ENCODE data around the gene GPR156. TPM values are rescaled to one million over a fixed set of nuclear protein-coding genes. Genes with fewer than 3 reads are reported as not detected.

GPR156 gene
- total RNA-seq, 2 donors from 2014 or later: 1.1 to 1.2 TPM

DNA sequence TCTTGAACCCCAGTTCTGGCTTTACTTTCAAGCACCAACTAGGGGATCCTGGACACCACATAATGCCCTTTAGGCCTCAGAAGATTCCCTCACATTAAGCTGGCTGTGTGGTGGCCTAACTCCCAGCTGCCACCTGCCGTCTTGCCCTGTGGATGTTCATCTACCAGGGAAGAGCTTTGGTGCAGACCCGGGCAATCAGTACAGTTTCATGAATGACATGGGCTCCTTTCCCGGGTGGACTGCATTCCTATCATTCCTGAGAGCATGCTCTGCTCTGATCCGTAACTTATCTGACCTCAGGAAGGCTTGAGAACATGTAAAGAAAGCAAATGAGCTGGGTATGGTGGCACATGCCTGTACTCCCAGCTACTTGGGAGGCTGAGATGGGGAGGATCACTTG is 140.8 kb downstream of the GPR156 start:
- Mint-ChIP-seq H3K36me3 (ENCODE audit: low read depth) (no peaks in the 10 kb centered on the region), H3K4me1 (peaks cover 33% of the 10 kb centered on the region), H3K4me3 (no peak overlapping the region), H3K27me3 (ENCODE audit: insufficient read depth) (no peaks in the 10 kb centered on the region), H3K27ac (no peak overlapping the region), H3K9me3 (peaks cover 7% of the 10 kb centered on the region)
- Histone ChIP-seq H3K4me3 (ENCODE audit: low read length) (no peak overlapping the region), H3K27ac (ENCODE audit: low read depth, low read length) (no peak overlapping the region), H3K9me3 (ENCODE audit: control insufficient read depth, low read length) (no peaks in the 10 kb centered on the region), H3K27me3 (ENCODE audit: control insufficient read depth, insufficient read depth, low read length, poor library complexity, severe bottlenecking) (no peaks in the 10 kb centered on the region), H3K36me3 (ENCODE audit: control insufficient read depth, insufficient read depth, low read length) (no peaks in the 10 kb centered on the region), H3K4me1 (ENCODE audit: control insufficient read depth, insufficient read depth, low read length) (peaks cover 7% of the 10 kb centered on the region), H3K9ac (ENCODE audit: extremely low read depth, low read length, poor library complexity, severe bottlenecking) (no peak overlapping the region)
- peak; percentile 55 for DNase-seq
- TF ChIP-seq, protein P1, sequence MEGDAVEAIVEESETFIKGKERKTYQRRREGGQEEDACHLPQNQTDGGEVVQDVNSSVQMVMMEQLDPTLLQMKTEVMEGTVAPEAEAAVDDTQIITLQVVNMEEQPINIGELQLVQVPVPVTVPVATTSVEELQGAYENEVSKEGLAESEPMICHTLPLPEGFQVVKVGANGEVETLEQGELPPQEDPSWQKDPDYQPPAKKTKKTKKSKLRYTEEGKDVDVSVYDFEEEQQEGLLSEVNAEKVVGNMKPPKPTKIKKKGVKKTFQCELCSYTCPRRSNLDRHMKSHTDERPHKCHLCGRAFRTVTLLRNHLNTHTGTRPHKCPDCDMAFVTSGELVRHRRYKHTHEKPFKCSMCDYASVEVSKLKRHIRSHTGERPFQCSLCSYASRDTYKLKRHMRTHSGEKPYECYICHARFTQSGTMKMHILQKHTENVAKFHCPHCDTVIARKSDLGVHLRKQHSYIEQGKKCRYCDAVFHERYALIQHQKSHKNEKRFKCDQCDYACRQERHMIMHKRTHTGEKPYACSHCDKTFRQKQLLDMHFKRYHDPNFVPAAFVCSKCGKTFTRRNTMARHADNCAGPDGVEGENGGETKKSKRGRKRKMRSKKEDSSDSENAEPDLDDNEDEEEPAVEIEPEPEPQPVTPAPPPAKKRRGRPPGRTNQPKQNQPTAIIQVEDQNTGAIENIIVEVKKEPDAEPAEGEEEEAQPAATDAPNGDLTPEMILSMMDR (conservative IDR thresholded peaks at IDR 0.05): no peak
- WGBS, 2 experiments (ENCODE audit: insufficient coverage in 1 of 2, insufficient read length in 1 of 2): 80 to 81% methylated on average over 4 of the region's 4 CpGs

DNA sequence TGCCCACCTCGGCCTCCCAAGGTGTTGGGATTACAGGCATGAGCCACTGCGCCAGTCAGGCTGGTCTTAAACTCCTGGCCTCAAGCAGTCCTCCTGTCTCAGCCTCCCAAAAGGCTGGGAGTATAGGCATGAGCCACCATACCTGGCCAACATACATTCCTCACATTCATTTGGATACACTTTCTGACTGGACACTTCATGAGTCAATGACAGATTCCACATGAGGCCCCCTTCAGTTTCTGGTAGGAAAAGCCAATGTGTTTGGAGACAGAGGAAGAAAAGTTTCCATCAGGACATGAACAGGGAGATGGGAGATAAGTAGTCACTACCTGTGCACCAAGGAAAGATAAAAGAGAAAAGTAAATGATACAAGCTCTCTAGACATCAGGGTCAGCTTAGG is 141.3 kb downstream of the GPR156 start:
- Mint-ChIP-seq H3K36me3 (ENCODE audit: low read depth) (no peaks in the 10 kb centered on the region), H3K27me3 (ENCODE audit: insufficient read depth) (no peaks in the 10 kb centered on the region), H3K4me3 (no peak overlapping the region), H3K9me3 (peaks cover 7% of the 10 kb centered on the region), H3K4me1 (peaks cover 30% of the 10 kb centered on the region), H3K27ac (no peak overlapping the region)
- Histone ChIP-seq H3K27ac (ENCODE audit: low read depth, low read length) (no peak overlapping the region), H3K9me3 (ENCODE audit: control insufficient read depth, low read length) (no peaks in the 10 kb centered on the region), H3K4me1 (ENCODE audit: control insufficient read depth, insufficient read depth, low read length) (peaks cover 6% of the 10 kb centered on the region), H3K4me3 (ENCODE audit: low read length) (no peak overlapping the region), H3K9ac (ENCODE audit: extremely low read depth, low read length, poor library complexity, severe bottlenecking) (no peak overlapping the region), H3K27me3 (ENCODE audit: control insufficient read depth, insufficient read depth, low read length, poor library complexity, severe bottlenecking) (no peaks in the 10 kb centered on the region), H3K36me3 (ENCODE audit: control insufficient read depth, insufficient read depth, low read length) (no peaks in the 10 kb centered on the region)
- TF ChIP-seq, protein P1 (conservative IDR thresholded peaks at IDR 0.05): no peak
- DNase-seq: no peak
- 84 to 93% methylated on average over 2 of the region's 2 CpGs for WGBS, 2 experiments (ENCODE audit: insufficient coverage in 1 of 2, insufficient read length in 1 of 2)

DNA sequence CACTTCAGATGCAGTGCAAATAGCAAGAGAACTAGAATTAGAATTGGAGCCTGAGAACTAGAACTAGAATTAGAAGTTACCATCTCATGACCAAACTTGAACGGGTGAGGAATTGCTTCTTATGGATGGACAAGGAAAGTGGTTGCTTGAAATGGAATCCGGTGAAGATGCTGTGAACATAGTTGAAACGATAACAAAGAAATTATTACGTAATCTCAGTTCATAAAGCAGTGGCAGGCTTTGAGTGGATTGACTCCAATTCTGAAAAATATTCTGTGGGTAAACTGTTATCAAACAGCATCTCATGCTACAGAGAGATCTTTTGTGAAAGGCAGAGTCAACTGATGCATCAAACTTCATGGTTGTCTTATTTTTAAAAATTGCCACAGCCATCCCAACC is 142.8 kb downstream of the GPR156 start:
- Mint-ChIP-seq H3K27ac (no peak overlapping the region), H3K36me3 (ENCODE audit: low read depth) (no peaks in the 10 kb centered on the region), H3K9me3 (peaks cover 7% of the 10 kb centered on the region), H3K4me1 (peaks cover 18% of the 10 kb centered on the region), H3K27me3 (ENCODE audit: insufficient read depth) (no peaks in the 10 kb centered on the region), H3K4me3 (no peak overlapping the region)
- Histone ChIP-seq H3K9me3 (ENCODE audit: control insufficient read depth, low read length) (no peaks in the 10 kb centered on the region), H3K4me1 (ENCODE audit: control insufficient read depth, insufficient read depth, low read length) (peaks cover 3% of the 10 kb centered on the region), H3K27me3 (ENCODE audit: control insufficient read depth, insufficient read depth, low read length, poor library complexity, severe bottlenecking) (no peaks in the 10 kb centered on the region), H3K9ac (ENCODE audit: extremely low read depth, low read length, poor library complexity, severe bottlenecking) (no peak overlapping the region), H3K4me3 (ENCODE audit: low read length) (no peak overlapping the region), H3K36me3 (ENCODE audit: control insufficient read depth, insufficient read depth, low read length) (no peaks in the 10 kb centered on the region), H3K27ac (ENCODE audit: low read depth, low read length) (no peak overlapping the region)
- TF ChIP-seq, protein P1 (conservative IDR thresholded peaks at IDR 0.05): no peak
- WGBS, 2 experiments (ENCODE audit: insufficient coverage in 1 of 2, insufficient read length in 1 of 2): 92 to 96% methylated on average over 4 of the region's 4 CpGs
- no peak for DNase-seq

All from endodermal cell (in vitro differentiated cells).